Measurements from ENCODE around the gene ALDH1B1.

- TF ChIP-seq, protein P1, sequence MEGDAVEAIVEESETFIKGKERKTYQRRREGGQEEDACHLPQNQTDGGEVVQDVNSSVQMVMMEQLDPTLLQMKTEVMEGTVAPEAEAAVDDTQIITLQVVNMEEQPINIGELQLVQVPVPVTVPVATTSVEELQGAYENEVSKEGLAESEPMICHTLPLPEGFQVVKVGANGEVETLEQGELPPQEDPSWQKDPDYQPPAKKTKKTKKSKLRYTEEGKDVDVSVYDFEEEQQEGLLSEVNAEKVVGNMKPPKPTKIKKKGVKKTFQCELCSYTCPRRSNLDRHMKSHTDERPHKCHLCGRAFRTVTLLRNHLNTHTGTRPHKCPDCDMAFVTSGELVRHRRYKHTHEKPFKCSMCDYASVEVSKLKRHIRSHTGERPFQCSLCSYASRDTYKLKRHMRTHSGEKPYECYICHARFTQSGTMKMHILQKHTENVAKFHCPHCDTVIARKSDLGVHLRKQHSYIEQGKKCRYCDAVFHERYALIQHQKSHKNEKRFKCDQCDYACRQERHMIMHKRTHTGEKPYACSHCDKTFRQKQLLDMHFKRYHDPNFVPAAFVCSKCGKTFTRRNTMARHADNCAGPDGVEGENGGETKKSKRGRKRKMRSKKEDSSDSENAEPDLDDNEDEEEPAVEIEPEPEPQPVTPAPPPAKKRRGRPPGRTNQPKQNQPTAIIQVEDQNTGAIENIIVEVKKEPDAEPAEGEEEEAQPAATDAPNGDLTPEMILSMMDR (conservative IDR thresholded peaks at IDR 0.05), result peak; percentile 81
- TF ChIP-seq ZFX (IDR thresholded peaks at IDR 0.05), result no peak
Measured at GRCh38 chr9:38432922-38433510, 40.5 kb downstream of the ALDH1B1 start.
